Measurements from ENCODE around the gene SDHB. TPM values are rescaled to one million over a fixed set of nuclear protein-coding genes. Genes with fewer than 3 reads are reported as not detected.

The SDHB gene
- total RNA-seq, 1 donor from 2014 or later: 64.1 TPM

- DNase-seq (ENCODE audit: low spot score): no peak
Measured at GRCh38 chr1:16969057-16969611, 84.7 kb downstream of the SDHB start.

Other genes starting within 250 kb of the SDHB start
- 1,626 TPM for gene RNU1-2, start 158.1 kb downstream of the SDHB start, total RNA-seq
- gene CROCC, start 132.1 kb downstream of the SDHB start, total RNA-seq: 38.5 TPM
- 7.1 TPM for gene MFAP2, start 73.4 kb downstream of the SDHB start, total RNA-seq
- gene ATP13A2, start 42.1 kb downstream of the SDHB start, total RNA-seq: 33.7 TPM
- 1.8 TPM for gene PADI2, start 65.4 kb upstream of the SDHB start, total RNA-seq
- gene PADI1, start 151.1 kb upstream of the SDHB start, total RNA-seq: 0.86 TPM
- gene PADI3, start 195.1 kb upstream of the SDHB start, total RNA-seq: 65.3 TPM